ENCODE data around the gene DIPK1B.

The DIPK1B gene

DNA sequence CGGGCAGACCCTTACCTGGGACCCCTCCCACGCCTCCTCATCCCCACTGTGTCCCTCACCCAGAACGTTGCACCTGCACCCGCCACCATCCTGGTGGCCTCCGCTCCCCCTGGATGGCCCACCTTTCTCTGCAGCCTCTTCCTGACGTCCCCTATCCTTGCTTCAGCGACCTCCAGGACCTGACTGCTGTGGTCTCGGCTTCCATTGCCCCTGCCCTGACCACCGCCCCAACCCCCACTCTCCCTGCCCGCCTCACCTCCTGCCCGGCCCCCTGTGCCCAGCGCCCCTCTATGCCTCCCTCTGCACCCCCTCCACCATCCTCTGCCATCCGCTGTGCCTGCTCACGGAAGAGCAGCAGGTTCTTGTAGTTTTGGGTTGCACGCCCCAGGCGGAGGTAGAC is 28.1 kb downstream of the DIPK1B start:
- no peak overlapping the region for H2BK12ac ChIP-seq (ENCODE audit: low read length)
- no CpG with 5 or more reads among the region's 16 CpGs for WGBS (ENCODE audit: extremely low coverage, insufficient coverage, insufficient read length)

GRCh38 chr9:136740971-136741882 is 28.9 kb downstream of the DIPK1B start:
- Histone ChIP-seq H3K4me3 (ENCODE audit: low read depth, low read length) (no peak overlapping the region), H4K8ac (ENCODE audit: low read depth, low read length) (no peak overlapping the region), H3K4me2 (ENCODE audit: low read length) (no peak overlapping the region), H3K4me1 (ENCODE audit: control insufficient read depth in 1 of 2, insufficient read depth in 2 of 2, low read length in 2 of 2) (no peaks in the 10 kb centered on the region), H3K4ac (ENCODE audit: low read depth, low read length) (no peak overlapping the region), H3K27me3 (ENCODE audit: insufficient read depth, low read length) (no peaks in the 10 kb centered on the region), H3K9ac (ENCODE audit: low read length) (no peak overlapping the region), H3K18ac (ENCODE audit: low read length) (no peak overlapping the region), H2AK5ac (ENCODE audit: low read length) (no peak overlapping the region), H2AFZ (ENCODE audit: insufficient read depth, low read length, poor library complexity) (no peak overlapping the region), H4K91ac (ENCODE audit: low read depth, low read length) (no peak overlapping the region), H3K79me2 (ENCODE audit: control insufficient read depth, insufficient read depth, low read length, poor library complexity) (no peaks in the 10 kb centered on the region), H3K27ac (ENCODE audit: low read depth, low read length) (no peak overlapping the region), H2BK120ac (ENCODE audit: insufficient read depth, low read length, poor library complexity) (no peak overlapping the region), H3K36me3 (ENCODE audit: control insufficient read depth in 1 of 2, insufficient read depth in 2 of 2, low read length in 2 of 2) (no peaks in the 10 kb centered on the region), H3K14ac (ENCODE audit: low read length) (no peak overlapping the region), H3K9me3 (ENCODE audit: insufficient read depth, low read depth, low read length) (no peaks in the 10 kb centered on the region), H2BK12ac (ENCODE audit: low read length) (no peak overlapping the region), H4K12ac (ENCODE audit: low read depth, low read length) (no peak overlapping the region), H3K23ac (ENCODE audit: low read length) (no peak overlapping the region), H2BK5ac (ENCODE audit: low read depth, low read length, poor library complexity) (no peak overlapping the region), H3K79me1 (ENCODE audit: low read length) (no peaks in the 10 kb centered on the region)
- no peak for DNase-seq
- no CpG with 5 or more reads among the region's 37 CpGs for WGBS (ENCODE audit: extremely low coverage, insufficient coverage, insufficient read length)

More for the DNA sequence above, 28.1 kb downstream of the DIPK1B start:
- H3K4me2 ChIP-seq (ENCODE audit: low read length), result no peak overlapping the region
- H3K23ac ChIP-seq (ENCODE audit: low read length), result no peak overlapping the region
- no peaks in the 10 kb centered on the region for H3K79me1 ChIP-seq (ENCODE audit: low read length)
- no peak overlapping the region for H2AFZ ChIP-seq (ENCODE audit: insufficient read depth, low read length, poor library complexity)
- no peak overlapping the region for H3K14ac ChIP-seq (ENCODE audit: low read length)
- no peak overlapping the region for H4K12ac ChIP-seq (ENCODE audit: low read depth, low read length)
- no peak overlapping the region for H3K27ac ChIP-seq (ENCODE audit: low read depth, low read length)
- no peaks in the 10 kb centered on the region for H3K36me3 ChIP-seq (ENCODE audit: control insufficient read depth in 1 of 2, insufficient read depth in 2 of 2, low read length in 2 of 2)
- H3K4ac ChIP-seq (ENCODE audit: low read depth, low read length), result no peak overlapping the region
- no peak overlapping the region for H4K8ac ChIP-seq (ENCODE audit: low read depth, low read length)
- no peaks in the 10 kb centered on the region for H3K4me1 ChIP-seq (ENCODE audit: control insufficient read depth in 1 of 2, insufficient read depth in 2 of 2, low read length in 2 of 2)
- H2AK5ac ChIP-seq (ENCODE audit: low read length), result no peak overlapping the region
- H4K91ac ChIP-seq (ENCODE audit: low read depth, low read length), result no peak overlapping the region
- H2BK5ac ChIP-seq (ENCODE audit: low read depth, low read length, poor library complexity), result no peak overlapping the region
- no peaks in the 10 kb centered on the region for H3K27me3 ChIP-seq (ENCODE audit: insufficient read depth, low read length)
- no peak overlapping the region for H2BK120ac ChIP-seq (ENCODE audit: insufficient read depth, low read length, poor library complexity)
- DNase-seq, result no peak
- H3K79me2 ChIP-seq (ENCODE audit: control insufficient read depth, insufficient read depth, low read length, poor library complexity), result no peaks in the 10 kb centered on the region
- peaks cover 3% of the 10 kb centered on the region for H3K9me3 ChIP-seq (ENCODE audit: insufficient read depth, low read depth, low read length)
- H3K18ac ChIP-seq (ENCODE audit: low read length), result no peak overlapping the region
- H3K4me3 ChIP-seq (ENCODE audit: low read depth, low read length), result no peak overlapping the region
- no peak overlapping the region for H3K9ac ChIP-seq (ENCODE audit: low read length)

DNA sequence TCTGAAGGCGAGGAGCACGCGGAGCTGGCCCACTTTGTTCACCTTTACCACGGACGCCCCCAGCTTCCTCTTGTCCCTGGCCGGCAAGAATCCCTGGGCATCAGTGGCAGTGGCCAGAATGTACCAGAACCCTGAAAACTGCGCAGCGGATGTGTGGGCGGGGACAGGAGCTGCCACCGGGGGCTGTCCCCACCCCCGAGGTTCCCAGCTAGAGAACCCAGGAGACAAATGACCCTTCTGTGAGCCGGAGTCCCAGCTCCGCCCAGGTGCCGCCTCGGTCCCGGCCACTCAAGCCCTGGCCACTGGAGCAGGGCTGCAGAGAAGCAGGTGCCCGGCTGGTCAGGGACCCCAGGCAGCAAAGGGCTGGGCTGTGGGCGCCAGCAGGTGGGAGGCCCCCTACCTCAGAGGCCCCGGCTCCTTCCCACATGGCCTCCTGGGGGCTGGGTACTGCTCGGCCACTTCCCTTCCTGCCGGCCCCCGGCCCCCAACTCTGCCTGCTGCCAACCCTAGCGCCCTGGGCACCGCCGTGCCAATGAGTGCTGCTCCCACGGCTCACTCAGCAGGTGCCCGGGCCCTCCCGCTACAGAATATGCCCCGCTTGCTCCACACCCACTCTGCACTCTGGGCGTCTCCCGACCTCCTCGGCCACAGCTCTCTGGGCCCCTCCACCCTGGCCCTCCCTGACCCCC is 29.7 kb downstream of the DIPK1B start:
- Histone ChIP-seq H3K4me2 (ENCODE audit: low read length) (no peak overlapping the region), H3K23ac (ENCODE audit: low read length) (no peak overlapping the region), H3K4me1 (ENCODE audit: control insufficient read depth in 1 of 2, insufficient read depth in 2 of 2, low read length in 2 of 2) (no peaks in the 10 kb centered on the region), H2BK120ac (ENCODE audit: insufficient read depth, low read length, poor library complexity) (no peak overlapping the region), H3K4ac (ENCODE audit: low read depth, low read length) (no peak overlapping the region), H3K36me3 (ENCODE audit: control insufficient read depth in 1 of 2, insufficient read depth in 2 of 2, low read length in 2 of 2) (no peaks in the 10 kb centered on the region), H2BK12ac (ENCODE audit: low read length) (no peak overlapping the region), H3K27me3 (ENCODE audit: insufficient read depth, low read length) (no peaks in the 10 kb centered on the region), H2BK5ac (ENCODE audit: low read depth, low read length, poor library complexity) (no peak overlapping the region), H2AFZ (ENCODE audit: insufficient read depth, low read length, poor library complexity) (no peak overlapping the region), H3K9ac (ENCODE audit: low read length) (no peak overlapping the region), H4K8ac (ENCODE audit: low read depth, low read length) (no peak overlapping the region), H3K79me2 (ENCODE audit: control insufficient read depth, insufficient read depth, low read length, poor library complexity) (no peaks in the 10 kb centered on the region), H3K14ac (ENCODE audit: low read length) (no peak overlapping the region), H3K9me3 (ENCODE audit: insufficient read depth, low read depth, low read length) (no peaks in the 10 kb centered on the region), H4K91ac (ENCODE audit: low read depth, low read length) (no peak overlapping the region), H3K27ac (ENCODE audit: low read depth, low read length) (no peak overlapping the region), H3K4me3 (ENCODE audit: low read depth, low read length) (no peak overlapping the region), H3K79me1 (ENCODE audit: low read length) (no peaks in the 10 kb centered on the region), H2AK5ac (ENCODE audit: low read length) (no peak overlapping the region), H3K18ac (ENCODE audit: low read length) (no peak overlapping the region), H4K12ac (ENCODE audit: low read depth, low read length) (no peak overlapping the region)
- no peak for DNase-seq
- WGBS (ENCODE audit: extremely low coverage, insufficient coverage, insufficient read length), result no CpG with 5 or more reads among the region's 32 CpGs

GRCh38 chr9:136742591-136743391 is 30.4 kb downstream of the DIPK1B start, which contains the start of gene LCN10:
LCN10 (minus strand) TSS chr9:136742940; CDS start chr9:136742903, 37 bp downstream.
- H3K4me3 ChIP-seq (ENCODE audit: low read depth, low read length), result no peak within 1 kb of the TSS
- H3K79me1 ChIP-seq (ENCODE audit: low read length), result no peaks in the 10 kb centered on the region
- no peak within 1 kb of the TSS for H4K91ac ChIP-seq (ENCODE audit: low read depth, low read length)
- H3K27ac ChIP-seq (ENCODE audit: low read depth, low read length), result no peak within 1 kb of the TSS
- H3K23ac ChIP-seq (ENCODE audit: low read length), result no peak within 1 kb of the TSS
- no peaks in the 10 kb centered on the region for H3K36me3 ChIP-seq (ENCODE audit: control insufficient read depth in 1 of 2, insufficient read depth in 2 of 2, low read length in 2 of 2)
- H2BK5ac ChIP-seq (ENCODE audit: low read depth, low read length, poor library complexity), result no peak within 1 kb of the TSS
- no peak within 1 kb of the TSS for H3K14ac ChIP-seq (ENCODE audit: low read length)
- no peak within 1 kb of the TSS for H4K12ac ChIP-seq (ENCODE audit: low read depth, low read length)
- no peak within 1 kb of the TSS for H2AK5ac ChIP-seq (ENCODE audit: low read length)
- H3K27me3 ChIP-seq (ENCODE audit: insufficient read depth, low read length), result no peaks in the 10 kb centered on the region
- no peaks in the 10 kb centered on the region for H3K9me3 ChIP-seq (ENCODE audit: insufficient read depth, low read depth, low read length)
- H2BK12ac ChIP-seq (ENCODE audit: low read length), result no peak within 1 kb of the TSS
- WGBS (ENCODE audit: extremely low coverage, insufficient coverage, insufficient read length), result no CpG with 5 or more reads among the region's 25 CpGs
- H4K8ac ChIP-seq (ENCODE audit: low read depth, low read length), result no peak within 1 kb of the TSS
- H3K4me1 ChIP-seq (ENCODE audit: control insufficient read depth in 1 of 2, insufficient read depth in 2 of 2, low read length in 2 of 2), result no peaks in the 10 kb centered on the region
- H3K9ac ChIP-seq (ENCODE audit: low read length), result no peak within 1 kb of the TSS
- no peak within 1 kb of the TSS for H3K4me2 ChIP-seq (ENCODE audit: low read length)
- H3K4ac ChIP-seq (ENCODE audit: low read depth, low read length), result no peak within 1 kb of the TSS
- no peak within 1 kb of the TSS for H2BK120ac ChIP-seq (ENCODE audit: insufficient read depth, low read length, poor library complexity)
- no peak within 1 kb of the TSS for H2AFZ ChIP-seq (ENCODE audit: insufficient read depth, low read length, poor library complexity)
- no peak for DNase-seq
- no peak within 1 kb of the TSS for H3K18ac ChIP-seq (ENCODE audit: low read length)
- H3K79me2 ChIP-seq (ENCODE audit: control insufficient read depth, insufficient read depth, low read length, poor library complexity), result no peaks in the 10 kb centered on the region

Data from trophoblast cell (in vitro differentiated cells and primary cell).